Keratinocyte (primary cell): ENCODE measurements around the gene CCNB1IP1.

ENCODE experiments used
- EZH2 ChIP-seq: IDR thresholded peaks from one replicate; pipeline ENCODE4 v1.6.1; 2012; ENCODE audit warnings: inconsistent platforms, mild to moderate bottlenecking, low read length, moderate library complexity
- TF ChIP-seq, protein P1 (sequence below), 3 experiments: IDR thresholded peaks in 1 of 3; conservative IDR thresholded peaks in 1 of 3; optimal IDR thresholded peaks in 1 of 3; 2 replicates in 2 of 3; 3 replicates in 1 of 3; pipeline versions ENCODE3 to v1.5.1; 2011; ENCODE audit warnings: low read length in 3 of 3, mild to moderate bottlenecking in 3 of 3, moderate library complexity in 2 of 3, control low read depth in 1 of 3, inconsistent platforms in 1 of 3; ENCODE audit not compliant: insufficient read depth in 2 of 3; ENCODE audit errors: extremely low read depth in 1 of 3

- TF ChIP-seq, protein P1, sequence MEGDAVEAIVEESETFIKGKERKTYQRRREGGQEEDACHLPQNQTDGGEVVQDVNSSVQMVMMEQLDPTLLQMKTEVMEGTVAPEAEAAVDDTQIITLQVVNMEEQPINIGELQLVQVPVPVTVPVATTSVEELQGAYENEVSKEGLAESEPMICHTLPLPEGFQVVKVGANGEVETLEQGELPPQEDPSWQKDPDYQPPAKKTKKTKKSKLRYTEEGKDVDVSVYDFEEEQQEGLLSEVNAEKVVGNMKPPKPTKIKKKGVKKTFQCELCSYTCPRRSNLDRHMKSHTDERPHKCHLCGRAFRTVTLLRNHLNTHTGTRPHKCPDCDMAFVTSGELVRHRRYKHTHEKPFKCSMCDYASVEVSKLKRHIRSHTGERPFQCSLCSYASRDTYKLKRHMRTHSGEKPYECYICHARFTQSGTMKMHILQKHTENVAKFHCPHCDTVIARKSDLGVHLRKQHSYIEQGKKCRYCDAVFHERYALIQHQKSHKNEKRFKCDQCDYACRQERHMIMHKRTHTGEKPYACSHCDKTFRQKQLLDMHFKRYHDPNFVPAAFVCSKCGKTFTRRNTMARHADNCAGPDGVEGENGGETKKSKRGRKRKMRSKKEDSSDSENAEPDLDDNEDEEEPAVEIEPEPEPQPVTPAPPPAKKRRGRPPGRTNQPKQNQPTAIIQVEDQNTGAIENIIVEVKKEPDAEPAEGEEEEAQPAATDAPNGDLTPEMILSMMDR (optimal IDR thresholded peaks at IDR 0.05 in 1 of 3, IDR thresholded peaks at IDR 0.05 in 1 of 3, conservative IDR thresholded peaks at IDR 0.05 in 1 of 3; ENCODE audit: extremely low read depth in 1 of 3, insufficient read depth in 2 of 3, low read length in 3 of 3) = no peak
- TF ChIP-seq EZH2 = no peak
Measured at GRCh38 chr14:20332788-20333493, at the start of gene CCNB1IP1.
